Measurements from ENCODE around the gene SLC16A1. TPM values are rescaled to one million over a fixed set of nuclear protein-coding genes. Genes with fewer than 3 reads are reported as not detected.

The SLC16A1 gene
- total RNA-seq = 49.1 and 50.7 TPM in 2 replicates

GRCh38 chr1:112955773-112956543, at the start of gene SLC16A1:
Gene SLC16A1 (minus strand): TSS chr1:112956196. CDS start chr1:112929308, 26,888 bp downstream.

Other genes starting within 250 kb of the SLC16A1 start
- gene RHOC, start 249.1 kb downstream of the SLC16A1 start, total RNA-seq = 589 and 632 TPM in 2 replicates
- 1.5 and 2.5 TPM in 2 replicates for gene PPM1J, start 240.9 kb downstream of the SLC16A1 start, total RNA-seq
- gene LRIG2, start 117.0 kb upstream of the SLC16A1 start, total RNA-seq = 4.2 and 5.9 TPM in 2 replicates

Data from bronchus fibroblast of lung (primary cell).